ENCODE measurements around the gene CSNK1A1. TPM values are rescaled to one million over a fixed set of nuclear protein-coding genes. Genes with fewer than 3 reads are reported as not detected.

Gene CSNK1A1
- total RNA-seq, 1 experiment from 2014 or later, result 263 TPM

- peaks cover 27 to 49% of the 10 kb centered on the region in 2 experiments for H3K36me3 ChIP-seq (ENCODE audit: control insufficient read depth in 1 of 2, insufficient read depth in 2 of 2, low read length in 2 of 2)
- no peak overlapping the region for H2AFZ ChIP-seq (ENCODE audit: low read depth, low read length, poor library complexity, severe bottlenecking)
- POLR2A ChIA-PET, result interaction anchor here (1.1 kb wide), 1 partner anchor 16 kb away, joined by 3 read pairs; no protein-coding TSS in a partner anchor
- H3K4me3 ChIP-seq (replicated peaks in 1 of 2; ENCODE audit: low read depth in 1 of 2, low read length in 2 of 2), result no peak overlapping the region
- no peaks in the 10 kb centered on the region for H3K9me2 ChIP-seq (ENCODE audit: insufficient read depth)
- H4K20me1 ChIP-seq (ENCODE audit: insufficient read depth), result peaks cover 10% of the 10 kb centered on the region; the same call in 1 of the 2 replicates
- intact Hi-C loops (cut with micrococcal nuclease), result no loop called here
- RAD21 ChIA-PET (ENCODE audit: low non-redundant PET in 1 of 2, low total read pairs in 2 of 2, uncharacterized antibody in 2 of 2, unreplicated experiment in 2 of 2), result no interaction called here
- TF ChIP-seq POLR2AphosphoS5 (IDR thresholded peaks at IDR 0.05; ENCODE audit: low read depth, low read length), result peak; percentile 14; the same call in 1 of the 2 replicates
- TF ChIP-seq POLR2A (IDR thresholded peaks at IDR 0.05; ENCODE audit: borderline replicate concordance, extremely low read depth, insufficient read depth, insufficient read length), result no peak
- H3K9me3 ChIP-seq (ENCODE audit: control insufficient read depth in 1 of 2, insufficient read depth in 1 of 2, low read depth in 1 of 2, low read length in 2 of 2), result no peaks in the 10 kb centered on the region
- no peak for ATAC-seq
- BruUV-seq (replicated peaks), result no TSS peak
- H3K27me3 ChIP-seq (ENCODE audit: insufficient read depth, low read length), result no peaks in the 10 kb centered on the region
- CTCF ChIA-PET, result no interaction called here
- H3K27ac ChIP-seq (ENCODE audit: low read depth, low read length), result no peak overlapping the region
- peak overlapping the region; percentile 27 for H3K4me2 ChIP-seq (ENCODE audit: low read length)
- peaks cover 7 to 37% of the 10 kb centered on the region in 2 experiments; a peak in 3 of 4 replicates for H3K4me1 ChIP-seq (ENCODE audit: control insufficient read depth in 1 of 2, insufficient read depth in 2 of 2, low read length in 2 of 2)
- H3K9ac ChIP-seq (ENCODE audit: low read length), result peak overlapping the region; percentile 6; the same call in 1 of the 2 replicates
- peaks cover 92% of the 10 kb centered on the region for H3K79me2 ChIP-seq (ENCODE audit: insufficient read depth, low read length)
- DNase-seq (ENCODE audit: low read depth, low spot score), result no peak
These were observed 4.3 kb downstream of the CSNK1A1 start for GRCh38 chr5:149546974-149547373.

- Histone ChIP-seq H3K4me2 (ENCODE audit: low read length) (no peak overlapping the region), H3K9me2 (ENCODE audit: insufficient read depth) (no peaks in the 10 kb centered on the region), H3K4me3 (replicated peaks in 1 of 2; ENCODE audit: low read depth in 1 of 2, low read length in 2 of 2) (no peak overlapping the region), H3K27me3 (ENCODE audit: insufficient read depth, low read length) (no peaks in the 10 kb centered on the region), H3K79me2 (ENCODE audit: insufficient read depth, low read length) (peaks cover 97% of the 10 kb centered on the region), H4K20me1 (ENCODE audit: insufficient read depth) (peaks cover 14% of the 10 kb centered on the region; the same call in 1 of the 2 replicates), H3K9me3 (ENCODE audit: control insufficient read depth in 1 of 2, insufficient read depth in 1 of 2, low read depth in 1 of 2, low read length in 2 of 2) (no peaks in the 10 kb centered on the region), H3K4me1 (ENCODE audit: control insufficient read depth in 1 of 2, insufficient read depth in 2 of 2, low read length in 2 of 2) (peaks cover 7 to 36% of the 10 kb centered on the region in 2 experiments; a peak in 3 of 4 replicates), H3K9ac (ENCODE audit: low read length) (no peak overlapping the region), H2AFZ (ENCODE audit: low read depth, low read length, poor library complexity, severe bottlenecking) (no peak overlapping the region), H3K27ac (ENCODE audit: low read depth, low read length) (no peak overlapping the region), H3K36me3 (ENCODE audit: control insufficient read depth in 1 of 2, insufficient read depth in 2 of 2, low read length in 2 of 2) (peaks cover 30 to 49% of the 10 kb centered on the region in 2 experiments)
- DNase-seq (ENCODE audit: low read depth, low spot score) (no peak), ATAC-seq (no peak)
- intact Hi-C loops (cut with micrococcal nuclease), result no loop called here
- ChIA-PET CTCF (no interaction called here), POLR2A (interaction anchor here (1.7 kb wide), 1 partner anchor 94 kb away, joined by 3 read pairs; no protein-coding TSS in a partner anchor), RAD21 (ENCODE audit: low non-redundant PET in 1 of 2, low total read pairs in 2 of 2, uncharacterized antibody in 2 of 2, unreplicated experiment in 2 of 2) (interaction anchor here in 1 of 2 experiments (0.6 kb wide), 1 partner anchor 20 kb away, joined by 3 read pairs; no protein-coding TSS in a partner anchor)
- no TSS peak for BruUV-seq (replicated peaks)
- TF ChIP-seq JUND (IDR thresholded peaks at IDR 0.05), result no peak
- TF ChIP-seq CEBPB (IDR thresholded peaks at IDR 0.05; ENCODE audit: low read depth), result no peak
- TF ChIP-seq ZBTB33 (IDR thresholded peaks at IDR 0.05; ENCODE audit: extremely low read depth, insufficient replicate concordance, low read length), result no peak
- TF ChIP-seq SRF (IDR thresholded peaks at IDR 0.05; ENCODE audit: low read depth), result no peak
- TF ChIP-seq POLR2A (IDR thresholded peaks at IDR 0.05; ENCODE audit: borderline replicate concordance, extremely low read depth, insufficient read depth, insufficient read length), result no peak
- no peak for TF ChIP-seq EGR1 (IDR thresholded peaks at IDR 0.05; ENCODE audit: low read depth)
- TF ChIP-seq SIN3A (IDR thresholded peaks at IDR 0.05; ENCODE audit: low read depth), result no peak
- TF ChIP-seq, protein P1, sequence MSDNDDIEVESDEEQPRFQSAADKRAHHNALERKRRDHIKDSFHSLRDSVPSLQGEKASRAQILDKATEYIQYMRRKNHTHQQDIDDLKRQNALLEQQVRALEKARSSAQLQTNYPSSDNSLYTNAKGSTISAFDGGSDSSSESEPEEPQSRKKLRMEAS (IDR thresholded peaks at IDR 0.05), result no peak
- no peak for TF ChIP-seq ELF1 (IDR thresholded peaks at IDR 0.05; ENCODE audit: borderline replicate concordance, low read depth)
- no peak for TF ChIP-seq RAD21 (IDR thresholded peaks at IDR 0.05; ENCODE audit: low read depth)
- no peak for TF ChIP-seq FOSL1 (IDR thresholded peaks at IDR 0.05; ENCODE audit: low read depth)
- no peak for TF ChIP-seq SP1 (IDR thresholded peaks at IDR 0.05; ENCODE audit: low read depth)
- TF ChIP-seq, protein P2, sequence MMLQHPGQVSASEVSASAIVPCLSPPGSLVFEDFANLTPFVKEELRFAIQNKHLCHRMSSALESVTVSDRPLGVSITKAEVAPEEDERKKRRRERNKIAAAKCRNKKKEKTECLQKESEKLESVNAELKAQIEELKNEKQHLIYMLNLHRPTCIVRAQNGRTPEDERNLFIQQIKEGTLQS (IDR thresholded peaks at IDR 0.05), result no peak
- TF ChIP-seq EZH2phosphoT487 (IDR thresholded peaks at IDR 0.05; ENCODE audit: borderline replicate concordance), result no peak
- TF ChIP-seq, protein P3, sequence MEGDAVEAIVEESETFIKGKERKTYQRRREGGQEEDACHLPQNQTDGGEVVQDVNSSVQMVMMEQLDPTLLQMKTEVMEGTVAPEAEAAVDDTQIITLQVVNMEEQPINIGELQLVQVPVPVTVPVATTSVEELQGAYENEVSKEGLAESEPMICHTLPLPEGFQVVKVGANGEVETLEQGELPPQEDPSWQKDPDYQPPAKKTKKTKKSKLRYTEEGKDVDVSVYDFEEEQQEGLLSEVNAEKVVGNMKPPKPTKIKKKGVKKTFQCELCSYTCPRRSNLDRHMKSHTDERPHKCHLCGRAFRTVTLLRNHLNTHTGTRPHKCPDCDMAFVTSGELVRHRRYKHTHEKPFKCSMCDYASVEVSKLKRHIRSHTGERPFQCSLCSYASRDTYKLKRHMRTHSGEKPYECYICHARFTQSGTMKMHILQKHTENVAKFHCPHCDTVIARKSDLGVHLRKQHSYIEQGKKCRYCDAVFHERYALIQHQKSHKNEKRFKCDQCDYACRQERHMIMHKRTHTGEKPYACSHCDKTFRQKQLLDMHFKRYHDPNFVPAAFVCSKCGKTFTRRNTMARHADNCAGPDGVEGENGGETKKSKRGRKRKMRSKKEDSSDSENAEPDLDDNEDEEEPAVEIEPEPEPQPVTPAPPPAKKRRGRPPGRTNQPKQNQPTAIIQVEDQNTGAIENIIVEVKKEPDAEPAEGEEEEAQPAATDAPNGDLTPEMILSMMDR (IDR thresholded peaks at IDR 0.05 in 2 of 3, conservative IDR thresholded peaks at IDR 0.05 in 1 of 3; ENCODE audit: borderline replicate concordance in 1 of 3, insufficient read depth in 1 of 3, low read depth in 2 of 3, low read length in 2 of 3), result no peak
- no peak for TF ChIP-seq ZFX (IDR thresholded peaks at IDR 0.05)
- no peak for TF ChIP-seq EZH2 (IDR thresholded peaks at IDR 0.05)
- no peak for TF ChIP-seq POLR2AphosphoS5 (IDR thresholded peaks at IDR 0.05; ENCODE audit: low read depth, low read length)
These were observed 5.9 kb downstream of the CSNK1A1 start for GRCh38 chr5:149545327-149545726.
